ENCODE data around the gene IL24. TPM values are rescaled to one million over a fixed set of nuclear protein-coding genes. Genes with fewer than 3 reads are reported as not detected.

The IL24 gene
- polyA plus RNA-seq, 1 of the 3 experiments (the other 2 are of a cell fraction) = 0.03 TPM

GRCh38 chr1:206924592-206925105, 27.4 kb downstream of the IL24 start:
- Histone ChIP-seq H4K20me1 (ENCODE audit: insufficient read depth) (no peaks in the 10 kb centered on the region), H3K27me3 (ENCODE audit: insufficient read depth) (no peaks in the 10 kb centered on the region), H3F3A (replicated peaks; ENCODE audit: insufficient read depth) (no peaks in the 10 kb centered on the region), H3K27ac (ENCODE audit: low read depth in 2 of 2, low read length in 1 of 2) (no peak overlapping the region), H3K9me3 (no peaks in the 10 kb centered on the region), H3K4me3 (ENCODE audit: low read depth in 2 of 2, low read length in 1 of 2) (no peak overlapping the region), H3K9me2 (no peaks in the 10 kb centered on the region), H3K9ac (no peak overlapping the region), H3K4me2 (no peak overlapping the region), H3K4me1 (ENCODE audit: control insufficient read depth in 1 of 2, insufficient read depth in 2 of 2, low read depth in 1 of 2, low read length in 1 of 2) (no peaks in the 10 kb centered on the region), H3K36me3 (replicated peaks in 1 of 2; ENCODE audit: control insufficient read depth in 1 of 2, insufficient read depth in 2 of 2, low read length in 1 of 2) (no peaks in the 10 kb centered on the region), H3K79me2 (ENCODE audit: insufficient read depth) (no peaks in the 10 kb centered on the region), H2AFZ (ENCODE audit: low read depth) (no peak overlapping the region)
- no peak for DNase-seq
- WGBS (ENCODE audit: low lambda C conversion rate) = 87% methylated on average over 8 of the region's 8 CpGs
- TF ChIP-seq GATA2 (CRISPR knock-in tag; IDR thresholded peaks at IDR 0.05) (no peak), CTCF (IDR thresholded peaks at IDR 0.05) (no peak), RXRA (IDR thresholded peaks at IDR 0.05; ENCODE audit: borderline replicate concordance, low read depth) (no peak), TEAD4 (IDR thresholded peaks at IDR 0.05; ENCODE audit: borderline replicate concordance, insufficient read depth) (no peak), IRF3 (IDR thresholded peaks at IDR 0.05; ENCODE audit: low read depth, low read length) (no peak), MEF2A (IDR thresholded peaks at IDR 0.05; ENCODE audit: borderline replicate concordance, low read depth) (no peak), FOSL2 (IDR thresholded peaks at IDR 0.05; ENCODE audit: borderline replicate concordance, low read depth) (no peak)
- POLR2A ChIA-PET = no interaction called here
- CTCF ChIA-PET = interaction anchor here (1.1 to 1.3 kb wide), 4 partner anchors 12 to 317 kb away, joined by 3 to 5 read pairs (median 3); no protein-coding TSS in a partner anchor

DNA sequence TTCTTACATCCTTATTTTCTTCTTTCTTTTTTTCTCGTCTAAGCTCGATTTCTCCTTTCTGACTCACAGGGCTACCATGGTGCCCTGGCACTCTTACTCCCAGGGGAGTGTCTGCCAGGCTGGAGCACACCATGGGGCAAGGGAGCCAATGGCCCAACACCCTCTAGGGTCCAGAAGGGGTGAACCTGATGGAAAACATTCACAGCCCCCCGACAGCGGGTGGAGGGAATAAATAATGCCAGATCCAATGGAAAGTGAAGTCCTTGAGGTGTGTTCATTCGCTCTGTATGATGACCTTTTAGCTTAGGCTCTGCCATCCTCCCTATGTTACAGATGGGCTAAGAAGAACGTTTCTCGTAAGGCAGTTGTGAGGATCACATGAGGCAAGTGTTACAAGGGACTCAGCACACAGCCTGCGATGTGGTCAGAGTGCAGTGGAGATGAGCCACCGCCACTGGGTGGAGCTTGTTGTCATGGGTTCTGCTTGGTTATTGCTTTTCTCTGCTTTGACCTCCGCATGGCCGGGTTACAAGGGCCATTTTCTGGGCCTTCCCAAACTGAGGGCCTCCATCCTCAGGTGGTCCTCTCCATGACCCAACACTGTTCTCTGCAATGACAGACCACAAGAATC, 28.0 kb downstream of the IL24 start:
- Histone ChIP-seq H2AFZ (ENCODE audit: low read depth) (no peak overlapping the region), H3F3A (replicated peaks; ENCODE audit: insufficient read depth) (no peaks in the 10 kb centered on the region), H4K20me1 (ENCODE audit: insufficient read depth) (no peaks in the 10 kb centered on the region), H3K9me3 (no peaks in the 10 kb centered on the region), H3K9me2 (no peaks in the 10 kb centered on the region), H3K27me3 (ENCODE audit: insufficient read depth) (no peaks in the 10 kb centered on the region), H3K9ac (no peak overlapping the region), H3K4me1 (ENCODE audit: control insufficient read depth in 1 of 2, insufficient read depth in 2 of 2, low read depth in 1 of 2, low read length in 1 of 2) (no peaks in the 10 kb centered on the region), H3K27ac (ENCODE audit: low read depth in 2 of 2, low read length in 1 of 2) (no peak overlapping the region), H3K4me3 (ENCODE audit: low read depth in 2 of 2, low read length in 1 of 2) (no peak overlapping the region), H3K79me2 (ENCODE audit: insufficient read depth) (no peaks in the 10 kb centered on the region), H3K4me2 (no peak overlapping the region), H3K36me3 (replicated peaks in 1 of 2; ENCODE audit: control insufficient read depth in 1 of 2, insufficient read depth in 2 of 2, low read length in 1 of 2) (no peaks in the 10 kb centered on the region)
- ChIA-PET POLR2A (no interaction called here), CTCF (interaction anchor here (1.1 to 1.3 kb wide), 4 partner anchors 13 to 318 kb away, joined by 3 to 5 read pairs (median 3); no protein-coding TSS in a partner anchor)
- DNase-seq = no peak
- WGBS (ENCODE audit: low lambda C conversion rate) = 77% methylated on average over 8 of the region's 11 CpGs
- TF ChIP-seq SMC3 (IDR thresholded peaks at IDR 0.05; ENCODE audit: low read depth, low read length) (no peak), NRF1 (IDR thresholded peaks at IDR 0.05; ENCODE audit: low read depth, low read length) (no peak), FOSL2 (IDR thresholded peaks at IDR 0.05; ENCODE audit: borderline replicate concordance, low read depth) (no peak), GATA2 (CRISPR knock-in tag; IDR thresholded peaks at IDR 0.05) (no peak), ELF1 (IDR thresholded peaks at IDR 0.05) (no peak), MEF2A (IDR thresholded peaks at IDR 0.05; ENCODE audit: borderline replicate concordance, low read depth) (no peak), YY1 (IDR thresholded peaks at IDR 0.05; ENCODE audit: low read depth) (no peak)
- TF ChIP-seq, protein P1, sequence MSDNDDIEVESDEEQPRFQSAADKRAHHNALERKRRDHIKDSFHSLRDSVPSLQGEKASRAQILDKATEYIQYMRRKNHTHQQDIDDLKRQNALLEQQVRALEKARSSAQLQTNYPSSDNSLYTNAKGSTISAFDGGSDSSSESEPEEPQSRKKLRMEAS (IDR thresholded peaks at IDR 0.05; ENCODE audit: low read depth) = no peak

Measured in SK-N-SH (cell line).